Inflammatory macrophage treated with lipopolysaccharide for 4 hours (primary cell): ENCODE measurements around the gene SKA1.

ENCODE experiments used
- DNase-seq: peaks from one replicate; pipeline ENCODE4 v3.0.0-alpha.2; 2020

The SKA1 gene, protein sequence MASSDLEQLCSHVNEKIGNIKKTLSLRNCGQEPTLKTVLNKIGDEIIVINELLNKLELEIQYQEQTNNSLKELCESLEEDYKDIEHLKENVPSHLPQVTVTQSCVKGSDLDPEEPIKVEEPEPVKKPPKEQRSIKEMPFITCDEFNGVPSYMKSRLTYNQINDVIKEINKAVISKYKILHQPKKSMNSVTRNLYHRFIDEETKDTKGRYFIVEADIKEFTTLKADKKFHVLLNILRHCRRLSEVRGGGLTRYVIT

DNA sequence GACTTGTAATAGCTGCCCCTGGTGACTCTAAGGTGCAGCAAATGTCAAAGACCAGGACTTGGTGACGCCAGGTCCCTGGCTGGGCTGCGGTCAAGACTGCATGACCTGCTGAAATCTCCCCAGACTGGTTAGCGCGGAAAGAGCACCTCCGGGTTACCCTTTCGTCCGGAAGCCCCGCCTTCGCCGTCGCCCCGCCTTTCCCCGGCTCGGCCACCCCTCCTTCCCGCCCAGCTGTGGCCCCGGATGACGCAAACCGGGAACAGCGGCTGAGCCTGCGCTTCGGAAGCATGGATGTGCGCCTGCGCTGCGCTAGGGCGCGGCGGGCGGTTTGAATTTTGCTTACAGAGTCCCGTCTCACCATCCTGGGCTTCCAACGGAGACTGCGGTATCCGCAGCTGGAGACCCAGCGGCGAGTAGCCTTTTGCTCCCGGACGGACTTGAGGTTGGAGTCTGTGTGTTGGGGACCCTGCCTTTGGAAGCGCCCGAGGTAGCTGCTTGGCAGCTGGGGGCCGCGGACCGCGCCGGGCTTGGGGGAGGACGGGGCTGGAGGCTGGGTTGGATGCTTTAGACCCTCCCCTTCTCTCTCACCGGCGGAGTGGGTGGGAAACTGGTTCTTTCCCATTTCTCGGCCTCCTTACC is at the start of gene SKA1:
TSS of gene SKA1 (plus strand) at position 294 of the 639 bp plus-strand sequence. CDS start 785 bp downstream, outside the sequence.
- peak; percentile 95 for DNase-seq

DNA sequence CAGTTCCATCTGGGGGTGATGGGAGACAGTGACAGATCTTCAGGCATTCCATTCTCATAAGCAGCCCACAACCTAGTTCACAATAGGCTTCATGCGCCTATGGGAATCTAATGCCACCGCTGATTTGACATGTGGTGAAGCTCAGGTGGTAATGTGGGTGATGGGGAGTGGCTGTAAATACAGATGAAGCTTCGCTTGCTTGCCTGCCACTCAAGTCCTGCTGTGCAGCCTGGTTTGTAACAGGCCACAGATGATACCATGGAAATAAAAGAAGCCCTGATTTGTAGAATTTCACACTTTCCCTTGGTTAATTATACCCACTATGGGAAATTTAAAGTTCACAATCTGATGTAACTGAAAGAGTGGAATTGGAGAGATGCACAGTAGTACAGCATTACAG is 46.9 kb upstream of the SKA1 start:
- DNase-seq = no peak

DNA sequence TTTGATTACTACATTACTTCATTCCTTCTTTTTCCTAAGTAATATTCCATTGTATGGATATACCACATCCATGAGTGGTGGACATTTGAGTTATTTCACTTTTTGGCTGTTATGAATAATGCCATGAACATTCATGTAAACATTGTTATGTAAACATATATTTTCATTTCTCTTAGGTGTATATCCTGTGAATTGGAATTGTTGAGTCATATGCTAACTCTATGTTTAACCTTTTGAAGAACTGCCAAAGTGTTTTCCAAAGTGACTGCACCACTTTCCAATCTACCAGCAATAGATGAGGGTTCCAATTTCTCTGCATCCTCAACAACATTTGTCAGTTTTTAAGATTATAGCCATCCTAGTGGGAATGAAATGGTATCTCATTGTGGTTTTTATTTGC is 44.7 kb upstream of the SKA1 start:
- no peak for DNase-seq

DNA sequence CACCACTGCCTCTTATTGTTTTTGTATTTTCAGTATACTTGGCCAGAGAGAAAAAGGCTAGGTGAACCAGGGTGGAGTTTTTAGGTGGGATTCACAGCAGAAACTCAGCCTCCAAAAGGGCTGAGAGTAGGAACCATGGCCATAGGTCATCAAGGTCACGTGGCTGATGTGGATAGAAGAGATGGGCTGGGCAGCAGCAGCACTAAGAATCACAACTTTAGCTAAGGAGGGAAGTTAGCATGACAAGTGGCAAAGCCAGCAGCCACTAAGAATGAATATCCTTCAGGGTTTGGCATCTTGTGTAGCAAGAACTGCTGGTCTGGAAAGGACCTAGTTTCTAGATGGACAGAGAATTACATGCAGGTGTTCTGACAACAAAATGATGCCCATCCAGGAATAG is 43.2 kb upstream of the SKA1 start:
- DNase-seq = no peak

DNA sequence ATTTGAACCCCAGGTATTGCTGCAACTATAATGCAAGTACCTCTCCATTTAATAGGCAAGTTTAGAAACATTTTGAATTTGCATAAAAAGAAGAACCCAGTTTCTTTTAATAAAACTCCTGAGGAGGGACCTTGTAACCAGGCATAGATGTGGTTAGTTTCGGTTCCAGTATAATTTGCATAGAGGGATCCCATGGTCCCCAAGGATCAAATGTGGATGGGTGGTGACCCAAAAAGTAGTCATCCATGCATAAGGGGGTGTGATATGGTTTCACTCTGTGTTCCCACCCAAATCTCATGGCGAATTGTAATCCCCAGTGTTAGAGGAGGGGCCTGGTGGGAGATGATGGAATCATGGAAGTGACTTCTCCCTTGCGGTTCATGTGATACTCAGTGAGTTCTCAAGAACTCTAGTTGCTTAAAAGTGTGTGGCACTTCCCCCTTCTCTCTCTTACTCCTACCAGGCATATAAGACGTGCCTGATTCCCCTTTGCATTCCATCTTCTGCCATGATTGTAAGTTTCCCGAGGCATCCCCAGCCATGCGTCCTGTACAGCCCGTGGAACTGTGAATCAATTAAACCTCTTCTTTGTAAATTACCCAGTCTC is 40.2 kb upstream of the SKA1 start:
- peak; percentile 16 for DNase-seq

DNA sequence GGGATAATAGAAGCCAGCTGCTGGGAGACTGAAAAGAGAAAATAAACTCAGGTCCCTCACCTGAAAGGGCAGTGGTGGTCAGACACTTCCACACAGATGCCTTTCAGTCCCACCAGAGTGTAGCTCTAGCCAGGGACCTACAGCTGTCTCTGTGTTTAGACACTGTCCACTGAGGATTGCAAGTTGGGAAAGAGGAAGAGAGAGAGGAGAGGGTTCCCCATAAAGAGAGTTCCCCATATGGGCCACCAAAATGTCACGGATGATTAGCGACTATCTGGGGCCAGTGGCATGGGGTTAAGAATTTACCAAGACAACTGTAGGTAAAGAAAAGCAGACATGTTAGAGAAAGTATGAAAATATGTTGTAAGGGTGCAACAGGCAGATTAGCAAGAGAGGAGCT is 36.7 kb upstream of the SKA1 start:
- DNase-seq = no peak

DNA sequence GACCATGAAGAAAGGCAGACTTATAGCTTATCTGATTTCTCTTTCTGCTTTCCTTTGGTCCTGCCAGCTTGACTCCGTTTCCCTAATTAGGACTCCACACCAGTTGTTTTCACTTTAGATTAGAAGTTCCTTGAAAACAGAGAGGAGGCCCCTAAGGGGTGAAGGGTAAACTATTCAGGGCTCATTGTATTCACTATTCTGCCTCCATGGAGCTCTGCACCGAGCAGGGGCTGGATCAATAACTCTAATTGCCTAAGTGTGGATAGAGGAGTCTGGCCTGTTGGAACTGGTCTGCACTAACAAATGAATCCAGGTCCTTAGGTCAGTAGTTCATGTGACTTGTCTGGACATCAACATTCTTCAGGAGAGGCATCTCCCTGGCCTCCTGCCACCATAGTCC is 36.1 kb upstream of the SKA1 start:
- no peak for DNase-seq

DNA sequence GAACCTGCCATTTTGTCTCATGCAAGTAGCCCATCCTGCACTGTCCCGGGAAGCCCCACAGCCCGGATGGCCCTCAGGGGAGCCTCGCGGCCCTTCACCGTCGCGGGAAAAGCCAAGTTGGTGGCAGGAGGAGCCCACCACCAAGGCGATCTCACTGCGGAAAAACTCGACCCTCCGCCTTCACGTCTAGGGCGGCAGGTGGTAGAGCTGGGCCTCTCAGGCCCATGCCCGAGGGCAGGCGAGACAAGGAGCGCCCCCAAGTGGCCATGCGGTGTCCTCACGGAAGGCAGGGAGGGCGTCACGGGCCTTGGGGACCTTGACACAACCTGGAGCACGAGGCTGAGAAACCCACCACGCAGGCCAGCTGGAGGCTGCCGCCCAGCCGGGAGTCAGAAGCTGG is 34.8 kb upstream of the SKA1 start:
- DNase-seq = no peak

DNA sequence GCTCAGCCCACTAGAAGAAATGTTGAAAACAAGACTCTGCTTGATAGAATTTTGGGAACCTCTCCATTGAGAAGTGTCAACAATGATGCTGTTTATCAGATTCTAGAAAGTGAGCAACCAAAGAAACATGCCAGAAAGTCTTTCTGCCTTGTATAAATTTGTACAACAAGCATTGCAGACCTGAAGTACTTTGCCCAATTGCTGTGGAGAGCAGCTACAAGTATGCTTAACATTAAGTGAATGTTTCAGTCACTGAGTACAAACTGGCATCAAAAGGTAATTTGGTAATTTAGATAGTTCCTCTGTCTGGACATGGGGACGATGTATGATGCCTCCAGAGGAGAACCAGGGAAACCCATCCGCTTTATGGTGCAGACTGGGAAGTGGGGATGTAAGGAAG is 33.4 kb upstream of the SKA1 start:
- no peak for DNase-seq

DNA sequence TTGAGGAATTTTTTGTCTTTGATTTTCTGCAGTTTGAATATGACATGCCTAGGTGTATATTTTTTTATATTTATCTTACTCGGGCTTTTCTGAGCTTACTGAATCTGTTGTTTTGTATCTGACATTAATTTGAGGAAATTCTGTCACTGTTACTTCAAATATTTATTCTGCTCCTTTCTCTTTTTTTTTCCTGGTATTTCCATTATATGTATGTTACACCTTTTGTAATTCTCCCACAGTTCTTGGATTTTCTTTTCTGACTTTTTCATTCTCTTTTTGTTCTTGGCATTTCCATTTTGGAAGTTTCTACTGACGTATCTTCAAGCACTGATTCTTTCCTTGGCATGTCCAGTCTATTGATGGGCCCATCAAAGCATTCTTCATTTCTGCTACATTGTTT is 24.1 kb upstream of the SKA1 start:
- DNase-seq = no peak

DNA sequence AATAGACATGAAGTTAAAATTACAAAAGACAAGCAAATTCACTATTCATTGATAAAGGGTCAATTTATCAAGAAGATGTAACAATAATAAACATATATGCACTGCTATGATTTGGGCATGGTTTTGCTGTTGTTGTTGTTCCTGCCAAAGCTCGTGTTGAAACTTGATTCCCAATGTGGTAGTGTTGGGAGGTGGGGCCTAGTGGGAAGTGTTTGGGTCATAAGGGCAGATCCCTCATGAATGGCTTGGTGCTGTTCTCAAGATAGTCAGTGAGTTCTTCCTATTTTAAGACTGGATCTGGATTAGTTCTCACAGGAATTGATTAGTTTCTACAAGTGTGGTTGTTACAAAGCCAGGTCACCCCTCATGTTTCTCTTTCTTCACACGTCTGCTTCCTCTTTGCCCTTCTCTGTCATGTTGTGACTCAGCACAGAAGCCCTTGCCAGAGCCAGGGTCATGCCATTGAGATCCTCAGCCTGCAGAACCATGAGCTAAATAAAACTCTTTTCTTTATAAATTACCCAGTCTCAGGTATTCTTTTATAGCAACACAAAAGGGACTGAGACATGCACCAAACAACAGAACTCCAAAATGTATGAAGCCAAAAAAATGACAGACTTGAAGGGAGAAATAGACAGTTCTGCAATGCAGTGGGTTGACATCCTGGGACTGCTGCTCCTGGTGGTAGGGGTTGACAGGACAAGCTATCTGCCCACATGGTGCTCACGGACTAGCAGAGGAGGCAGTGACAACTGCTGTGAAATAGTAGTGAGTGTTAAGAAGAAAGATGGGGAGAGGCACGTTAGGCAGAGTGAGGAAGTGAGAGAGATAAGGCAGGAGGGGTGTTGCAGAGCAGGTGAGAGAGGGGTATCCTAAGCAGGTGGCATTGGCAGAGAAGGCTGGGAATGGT is 18.6 kb upstream of the SKA1 start:
- peak; percentile 89 for DNase-seq

DNA sequence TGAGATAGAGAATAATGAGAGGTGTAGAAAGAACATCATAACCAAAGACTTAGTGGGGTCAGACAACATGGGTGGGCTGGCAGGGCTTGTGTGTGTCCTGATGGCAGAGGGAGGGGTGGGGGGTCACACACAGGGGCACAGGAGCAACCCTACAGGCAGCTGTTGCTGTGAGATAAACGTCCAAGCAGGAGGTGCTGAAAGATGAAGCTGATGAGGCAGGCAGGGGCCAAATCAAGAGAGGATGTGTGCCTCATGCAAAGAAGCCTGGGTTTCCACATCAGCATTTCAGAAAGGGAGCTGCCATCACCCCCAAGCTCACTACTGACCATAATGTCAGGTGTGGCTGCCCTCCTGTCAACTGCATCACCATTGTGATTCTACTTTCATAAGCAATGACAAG is 16.0 kb upstream of the SKA1 start:
- no peak for DNase-seq

DNA sequence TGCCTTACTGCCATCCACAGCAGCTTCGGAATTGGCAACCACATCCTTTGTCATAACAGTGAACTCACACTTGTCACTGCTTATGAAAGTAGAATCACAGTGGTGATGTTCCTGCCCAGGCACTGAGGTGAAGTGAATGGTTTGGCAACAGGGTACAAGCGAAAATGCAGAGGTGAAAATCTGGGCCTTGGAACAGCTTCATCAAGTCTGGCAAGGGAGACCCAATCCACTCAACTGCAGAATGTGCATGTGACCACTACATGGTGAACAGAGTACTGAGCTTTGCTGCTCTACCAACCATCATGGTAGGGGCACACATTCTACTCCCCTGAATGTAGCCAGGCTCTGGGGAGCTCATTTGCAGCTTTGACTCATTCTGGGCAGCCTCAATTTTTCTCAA is 15.0 kb upstream of the SKA1 start:
- no peak for DNase-seq

DNA sequence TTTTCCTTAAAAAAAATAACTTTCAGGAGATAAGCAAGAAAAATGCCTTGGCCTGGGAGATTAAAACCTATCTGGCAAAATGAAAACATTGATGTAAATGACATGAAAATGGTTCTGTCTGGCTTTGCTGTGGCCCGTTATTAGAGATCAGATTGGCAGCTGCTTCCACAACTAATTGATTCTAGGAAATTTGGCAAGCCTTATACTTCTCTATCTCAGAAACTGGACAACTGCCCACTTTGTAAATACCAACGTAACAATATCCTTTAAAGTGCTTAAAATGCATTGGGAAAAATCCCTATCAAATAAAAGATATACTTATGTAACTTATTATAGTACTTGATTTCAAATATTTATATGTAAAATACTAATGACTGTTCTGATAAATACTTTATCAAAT is 14.2 kb upstream of the SKA1 start:
- no peak for DNase-seq

DNA sequence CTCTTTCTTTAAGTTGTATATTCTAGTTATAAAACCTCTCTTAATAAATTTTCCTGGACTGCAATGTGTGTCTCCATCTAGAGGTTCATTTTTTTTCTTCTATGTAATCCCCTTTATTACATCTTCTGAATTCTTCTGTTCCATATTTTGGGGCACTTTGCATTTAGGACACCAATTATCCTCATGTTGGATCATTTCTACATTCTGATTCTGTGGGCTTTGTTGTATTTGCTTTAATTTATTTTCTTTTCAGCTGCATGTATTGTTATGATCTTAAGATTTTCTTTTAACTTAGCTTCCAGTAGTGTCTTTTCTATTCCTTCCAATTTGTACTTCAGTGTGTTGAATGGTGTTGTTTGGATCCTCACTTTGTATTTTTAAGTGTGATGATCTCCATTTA is 5.2 kb upstream of the SKA1 start:
- no peak for DNase-seq

DNA sequence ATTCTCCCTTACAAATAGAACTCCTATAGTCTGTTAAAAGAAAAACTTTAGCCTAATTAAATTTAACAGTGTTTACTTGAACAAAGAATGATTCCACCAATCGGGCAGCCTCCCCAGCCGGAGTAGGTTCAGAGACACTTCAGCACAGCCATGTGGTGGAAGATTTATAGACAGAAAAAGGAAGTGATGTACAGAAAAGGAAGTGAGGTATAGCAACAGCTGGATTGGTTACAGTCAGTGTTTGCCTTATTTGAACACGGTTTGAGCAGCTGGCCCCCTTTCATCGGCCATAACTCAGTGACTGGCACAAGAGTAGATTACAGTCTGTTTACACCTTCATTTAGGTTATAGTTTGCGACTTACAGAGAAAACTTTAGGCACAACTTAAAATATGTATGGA is 2.1 kb upstream of the SKA1 start:
- no peak for DNase-seq

DNA sequence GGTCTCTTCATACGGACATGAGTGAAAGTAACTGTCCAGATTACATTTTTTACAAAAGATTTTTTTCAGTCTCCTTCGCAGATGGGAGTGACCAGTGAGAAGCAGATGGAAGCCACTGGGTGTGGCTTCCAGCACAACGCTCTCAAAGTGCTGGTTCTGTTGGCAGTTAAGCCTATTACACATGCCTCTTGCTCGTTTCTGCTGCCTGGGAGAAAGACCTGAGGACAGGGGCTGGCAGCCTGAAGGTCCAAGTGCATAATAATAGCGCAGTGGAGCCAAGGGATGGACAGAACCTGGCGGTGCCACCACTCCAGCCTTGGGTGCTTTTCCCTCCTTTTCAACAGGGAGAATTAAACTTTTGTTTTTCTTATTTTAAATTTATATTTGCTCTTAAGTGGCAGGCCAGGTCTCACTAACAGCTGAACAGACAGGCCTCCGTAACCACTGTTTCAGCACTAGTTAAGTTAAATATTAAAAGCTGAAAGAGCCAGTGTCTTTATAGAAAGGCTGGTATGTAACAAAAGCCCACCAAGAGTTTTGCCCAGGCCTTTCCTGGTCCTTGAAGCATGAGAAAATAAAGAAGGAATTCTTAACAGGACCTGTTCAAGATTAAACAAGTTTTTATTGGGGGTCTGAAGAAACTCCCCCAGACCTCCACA is 1.2 kb upstream of the SKA1 start:
- no peak for DNase-seq

DNA sequence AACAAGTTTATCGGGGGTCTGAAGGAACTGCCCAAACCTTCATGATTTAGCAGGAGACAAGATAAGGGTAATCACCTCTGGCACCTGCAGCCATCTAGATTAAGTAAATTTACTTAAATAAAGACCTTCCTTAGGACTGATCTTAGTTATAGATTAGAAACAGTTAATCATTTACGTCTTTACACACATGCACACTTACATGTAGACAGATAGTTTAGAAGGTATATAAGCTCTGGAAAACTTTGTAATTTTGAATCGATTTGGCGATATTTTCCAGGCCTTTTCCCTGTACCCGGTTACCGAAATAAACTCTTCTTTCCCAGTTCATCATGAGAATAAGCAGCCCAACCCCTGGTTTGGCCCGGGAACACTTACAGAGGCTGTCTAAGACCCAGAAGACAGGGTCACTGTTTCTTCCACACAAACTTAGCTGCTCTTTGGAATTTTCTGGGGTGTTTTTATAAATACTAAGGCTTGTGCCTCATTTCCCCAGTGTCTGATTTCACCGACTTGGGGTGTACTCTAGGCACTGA is 560 bp upstream of the SKA1 start:
- no peak for DNase-seq

DNA sequence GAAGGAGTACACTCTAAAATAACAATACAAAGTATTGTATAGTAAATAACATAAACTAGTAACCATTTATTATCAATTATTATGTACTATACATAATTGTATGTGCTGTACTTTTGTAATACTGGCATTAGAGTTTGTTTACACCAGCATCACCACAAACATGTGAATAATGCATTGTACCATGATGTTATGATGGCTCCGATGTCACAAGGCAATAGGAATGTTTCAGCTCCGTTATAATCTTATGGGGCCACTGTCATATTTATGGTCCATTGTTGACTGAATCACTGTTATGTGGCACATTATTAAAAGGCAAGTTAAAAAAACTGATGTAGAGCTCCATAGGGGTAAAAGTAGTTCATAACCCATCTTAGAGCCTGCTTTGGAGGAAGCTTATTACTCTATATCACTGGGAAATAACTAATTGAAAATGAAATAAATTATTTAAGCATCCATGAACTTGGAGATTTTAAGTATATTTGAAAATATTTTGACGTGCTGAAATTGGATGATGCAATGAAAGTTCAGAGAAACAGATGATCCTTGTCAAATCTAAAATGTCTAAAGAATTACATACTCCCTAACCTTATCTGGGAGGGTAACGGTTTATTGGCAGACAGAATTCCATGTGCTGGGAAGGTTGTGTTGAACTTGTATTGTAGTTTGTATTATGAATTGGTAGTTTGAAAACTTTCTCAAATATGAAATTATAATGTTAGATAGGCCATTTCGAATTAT is 2.4 kb downstream of the SKA1 start:
- DNase-seq = no peak

DNA sequence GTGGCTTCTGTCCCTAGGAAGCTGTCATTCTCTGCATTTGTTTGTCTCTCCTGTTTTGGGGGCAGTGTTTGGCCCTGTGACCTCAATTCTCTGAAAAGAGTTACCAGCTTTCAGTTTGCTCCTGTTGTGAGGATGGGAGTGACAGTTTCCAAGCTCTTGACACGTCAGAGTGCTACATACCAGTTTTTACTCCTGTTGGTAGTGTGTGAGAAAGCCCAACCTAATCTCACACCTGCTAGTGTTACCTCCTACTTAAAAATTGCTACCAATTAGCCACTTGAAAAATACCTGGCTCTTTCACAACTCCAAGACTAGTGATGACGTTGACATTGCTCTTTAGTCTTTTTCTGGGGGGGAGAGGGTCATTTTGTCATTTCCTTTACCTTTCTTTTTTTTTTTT is 14.1 kb downstream of the SKA1 start:
- DNase-seq = no peak

DNA sequence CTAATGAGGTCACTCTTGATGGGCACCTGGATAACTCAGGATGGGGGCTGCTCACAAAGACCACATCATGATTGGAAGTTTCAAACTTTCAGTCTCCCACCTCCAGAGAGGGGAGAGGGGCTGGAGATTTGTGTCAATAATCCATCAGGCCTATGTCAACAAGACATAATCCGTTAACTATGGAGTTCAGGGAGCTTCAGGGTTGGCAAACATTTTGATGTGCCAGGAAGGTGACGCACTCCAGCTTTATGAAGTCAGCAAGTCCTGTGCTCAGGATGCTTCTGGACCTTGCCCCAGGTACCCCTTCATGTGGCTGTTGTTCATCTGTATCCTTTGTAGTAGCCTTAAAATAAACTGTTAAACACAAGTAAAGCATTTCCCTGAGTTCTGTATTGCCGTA is 19.0 kb downstream of the SKA1 start:
- no peak for DNase-seq

DNA sequence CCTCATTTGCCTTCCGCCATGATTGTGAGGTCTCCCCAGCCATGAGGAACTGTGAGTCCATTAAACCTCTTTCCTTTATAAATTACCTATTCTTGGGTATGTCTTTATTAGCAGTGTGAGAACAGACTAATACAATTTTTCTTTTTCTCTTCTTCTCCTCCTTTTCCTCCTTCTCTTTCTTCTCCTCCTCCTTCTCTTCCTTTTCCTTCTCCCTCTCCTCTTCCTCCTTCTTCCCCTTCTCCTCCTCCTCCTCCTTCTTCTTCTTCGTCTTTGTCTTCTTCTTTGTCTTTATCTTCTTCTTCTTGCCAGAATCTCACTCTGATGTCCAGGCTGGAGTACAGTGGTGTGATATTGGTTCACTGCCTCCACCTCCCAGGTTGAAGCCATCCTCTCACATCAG is 20.2 kb downstream of the SKA1 start:
- DNase-seq = no peak
